ENCODE data around the gene SELENON. TPM values are rescaled to one million over a fixed set of nuclear protein-coding genes. Genes with fewer than 3 reads are reported as not detected.

Gene SELENON
- total and polyA plus RNA-seq, 10 of the 15 experiments (the other 5 are each of a cell fraction or from before 2014, with no cell fraction given) = 0.07 to 5.1 (median 0.80) TPM

DNA sequence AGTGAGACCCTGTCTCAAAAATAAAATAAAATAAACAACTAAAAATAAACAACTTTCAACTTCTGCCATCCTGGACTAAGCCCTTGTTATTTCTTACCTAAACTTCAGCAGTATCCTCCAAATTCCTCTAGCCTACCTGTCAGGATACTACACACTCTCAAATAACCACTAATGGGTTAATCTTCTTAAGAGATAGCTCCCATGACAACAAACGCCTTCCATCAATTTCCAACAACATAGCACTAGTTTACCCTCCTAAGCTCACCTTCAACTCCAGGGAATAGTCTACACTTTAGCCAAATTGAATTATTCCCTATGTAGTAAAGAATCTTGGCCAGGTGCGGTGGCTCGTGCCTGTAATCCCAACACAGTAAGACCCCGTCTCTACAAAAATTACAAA lies 47.9 kb downstream of the SELENON start:
- ChIA-PET CTCF (interaction anchor here (1.7 kb wide), 1 partner anchor 47 kb away, joined by 6 read pairs; no protein-coding TSS in a partner anchor), RAD21 (ENCODE audit: unreplicated experiment) (no interaction called here), SMC1A (ENCODE audit: uncharacterized antibody, unreplicated experiment) (no interaction called here), POLR2A (interaction anchor here (0.6 to 1.1 kb wide), 4 partner anchors 19 to 399 kb away, joined by 3 to 5 read pairs (median 4); partner anchors contain the start of gene CEP85)
- Histone ChIP-seq H3K79me2 (ENCODE audit: control insufficient read depth, insufficient read depth, low read length) (peaks cover 2% of the 10 kb centered on the region), H3K9me3 (replicated peaks; ENCODE audit: control insufficient read depth, insufficient read depth, low read length) (no peaks in the 10 kb centered on the region), H3K4me1 (ENCODE audit: control insufficient read depth, insufficient read depth, low read length) (peaks cover 8% of the 10 kb centered on the region; the same call in 1 of the 2 replicates), H3K4me3 (no peak overlapping the region), H3K36me3 (ENCODE audit: control insufficient read depth in 2 of 2, insufficient read depth in 2 of 2, low read length in 1 of 2) (no peaks in the 10 kb centered on the region), H3K27ac (ENCODE audit: control insufficient read depth, insufficient read depth) (no peak overlapping the region), H3K27me3 (replicated peaks in 1 of 2; ENCODE audit: control insufficient read depth in 2 of 2, insufficient read depth in 2 of 2, low read length in 1 of 2) (no peaks in the 10 kb centered on the region), H3K9ac (ENCODE audit: control insufficient read depth, insufficient read depth, low read length) (no peak overlapping the region), H3K4me2 (ENCODE audit: control insufficient read depth, insufficient read depth) (no peak overlapping the region), H2AFZ (ENCODE audit: control insufficient read depth, low read depth, low read length) (no peak overlapping the region), H4K20me1 (ENCODE audit: control insufficient read depth, insufficient read depth) (no peaks in the 10 kb centered on the region)
- in situ Hi-C loops (cut with MboI) = no loop called here
- no TSS peak for BruUV-seq (replicated peaks)
- ATAC-seq (no peak), DNase-seq (ENCODE audit: low read depth, low spot score) (no peak), FAIRE-seq (no peak)
- TF ChIP-seq PAX8 (IDR thresholded peaks at IDR 0.05) (no peak), RAD21 (IDR thresholded peaks at IDR 0.05; ENCODE audit: insufficient read depth, low read depth, low read length) (no peak), NFYB (IDR thresholded peaks at IDR 0.05; ENCODE audit: insufficient read depth, low read depth, low read length) (no peak), KAT2A (conservative IDR thresholded peaks at IDR 0.05; ENCODE audit: control insufficient read depth, low read depth, low read length) (no peak), CHD4 (IDR thresholded peaks at IDR 0.05) (no peak)
- 72% methylated on average over 4 of the region's 4 CpGs for WGBS (ENCODE audit: insufficient coverage, insufficient replicate concordance, low lambda C conversion rate, missing lambda C conversion rate)
- intact Hi-C loops (cut with micrococcal nuclease; ENCODE audit: unreplicated experiment) = no loop called here

GRCh38 chr1:25848531-25848930 lies 48.5 kb downstream of the SELENON start:
- 94% methylated on average over 1 of the region's 1 CpG for WGBS (ENCODE audit: insufficient coverage, insufficient replicate concordance, low lambda C conversion rate, missing lambda C conversion rate)
- ChIA-PET CTCF (interaction anchor here (1.7 kb wide), 1 partner anchor 47 kb away, joined by 6 read pairs; no protein-coding TSS in a partner anchor), POLR2A (interaction anchor here (0.6 to 1.1 kb wide), 3 partner anchors 20 to 1474 kb away, joined by 3 to 5 read pairs (median 4); no protein-coding TSS in a partner anchor), RAD21 (ENCODE audit: unreplicated experiment) (no interaction called here), SMC1A (ENCODE audit: uncharacterized antibody, unreplicated experiment) (interaction anchor here (0.9 kb wide), 1 partner anchor 28 kb away, joined by 4 read pairs; no protein-coding TSS in a partner anchor)
- no peak overlapping the region for H3K4me3 ChIP-seq
- no TSS peak for BruUV-seq (replicated peaks)
- H3K9me3 ChIP-seq (replicated peaks; ENCODE audit: control insufficient read depth, insufficient read depth, low read length) = no peaks in the 10 kb centered on the region
- no peak overlapping the region for H2AFZ ChIP-seq (ENCODE audit: control insufficient read depth, low read depth, low read length)
- no peaks in the 10 kb centered on the region for H4K20me1 ChIP-seq (ENCODE audit: control insufficient read depth, insufficient read depth)
- H3K9ac ChIP-seq (ENCODE audit: control insufficient read depth, insufficient read depth, low read length) = no peak overlapping the region
- no peak overlapping the region for H3K4me2 ChIP-seq (ENCODE audit: control insufficient read depth, insufficient read depth)
- ATAC-seq = no peak
- no peak overlapping the region for H3K27ac ChIP-seq (ENCODE audit: control insufficient read depth, insufficient read depth)
- intact Hi-C loops (cut with micrococcal nuclease; ENCODE audit: unreplicated experiment) = no loop called here
- no peaks in the 10 kb centered on the region for H3K36me3 ChIP-seq (ENCODE audit: control insufficient read depth in 2 of 2, insufficient read depth in 2 of 2, low read length in 1 of 2)
- peaks cover under 1% of the 10 kb centered on the region for H3K79me2 ChIP-seq (ENCODE audit: control insufficient read depth, insufficient read depth, low read length)
- no peak for FAIRE-seq
- H3K27me3 ChIP-seq (replicated peaks in 1 of 2; ENCODE audit: control insufficient read depth in 2 of 2, insufficient read depth in 2 of 2, low read length in 1 of 2) = no peaks in the 10 kb centered on the region
- DNase-seq (ENCODE audit: low read depth, low spot score) = no peak
- in situ Hi-C loops (cut with MboI) = no loop called here
- peaks cover 8% of the 10 kb centered on the region; the same call in 1 of the 2 replicates for H3K4me1 ChIP-seq (ENCODE audit: control insufficient read depth, insufficient read depth, low read length)
- TF ChIP-seq EGR1 (IDR thresholded peaks at IDR 0.05; ENCODE audit: borderline replicate concordance in 1 of 2, low read depth in 2 of 2, low read length in 2 of 2) = no peak
- TF ChIP-seq, protein P1, sequence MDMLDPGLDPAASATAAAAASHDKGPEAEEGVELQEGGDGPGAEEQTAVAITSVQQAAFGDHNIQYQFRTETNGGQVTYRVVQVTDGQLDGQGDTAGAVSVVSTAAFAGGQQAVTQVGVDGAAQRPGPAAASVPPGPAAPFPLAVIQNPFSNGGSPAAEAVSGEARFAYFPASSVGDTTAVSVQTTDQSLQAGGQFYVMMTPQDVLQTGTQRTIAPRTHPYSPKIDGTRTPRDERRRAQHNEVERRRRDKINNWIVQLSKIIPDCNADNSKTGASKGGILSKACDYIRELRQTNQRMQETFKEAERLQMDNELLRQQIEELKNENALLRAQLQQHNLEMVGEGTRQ (IDR thresholded peaks at IDR 0.05; ENCODE audit: borderline replicate concordance, low read depth, low read length) = no peak
- TF ChIP-seq TCF3 (IDR thresholded peaks at IDR 0.05; ENCODE audit: borderline replicate concordance, insufficient read depth, low read depth, low read length) = no peak
- TF ChIP-seq HDAC2 (IDR thresholded peaks at IDR 0.05) = no peak
- no peak for TF ChIP-seq NRF1 (conservative IDR thresholded peaks at IDR 0.05; ENCODE audit: low read depth, low read length)
- TF ChIP-seq, protein P2, sequence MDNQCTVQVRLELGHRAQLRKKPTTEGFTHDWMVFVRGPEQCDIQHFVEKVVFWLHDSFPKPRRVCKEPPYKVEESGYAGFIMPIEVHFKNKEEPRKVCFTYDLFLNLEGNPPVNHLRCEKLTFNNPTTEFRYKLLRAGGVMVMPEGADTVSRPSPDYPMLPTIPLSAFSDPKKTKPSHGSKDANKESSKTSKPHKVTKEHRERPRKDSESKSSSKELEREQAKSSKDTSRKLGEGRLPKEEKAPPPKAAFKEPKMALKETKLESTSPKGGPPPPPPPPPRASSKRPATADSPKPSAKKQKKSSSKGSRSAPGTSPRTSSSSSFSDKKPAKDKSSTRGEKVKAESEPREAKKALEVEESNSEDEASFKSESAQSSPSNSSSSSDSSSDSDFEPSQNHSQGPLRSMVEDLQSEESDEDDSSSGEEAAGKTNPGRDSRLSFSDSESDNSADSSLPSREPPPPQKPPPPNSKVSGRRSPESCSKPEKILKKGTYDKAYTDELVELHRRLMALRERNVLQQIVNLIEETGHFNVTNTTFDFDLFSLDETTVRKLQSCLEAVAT (IDR thresholded peaks at IDR 0.05) = no peak
- TF ChIP-seq IRF4 (IDR thresholded peaks at IDR 0.05; ENCODE audit: low read depth, low read length) = no peak
- no peak for TF ChIP-seq PAX8 (IDR thresholded peaks at IDR 0.05)
- TF ChIP-seq, protein P3, sequence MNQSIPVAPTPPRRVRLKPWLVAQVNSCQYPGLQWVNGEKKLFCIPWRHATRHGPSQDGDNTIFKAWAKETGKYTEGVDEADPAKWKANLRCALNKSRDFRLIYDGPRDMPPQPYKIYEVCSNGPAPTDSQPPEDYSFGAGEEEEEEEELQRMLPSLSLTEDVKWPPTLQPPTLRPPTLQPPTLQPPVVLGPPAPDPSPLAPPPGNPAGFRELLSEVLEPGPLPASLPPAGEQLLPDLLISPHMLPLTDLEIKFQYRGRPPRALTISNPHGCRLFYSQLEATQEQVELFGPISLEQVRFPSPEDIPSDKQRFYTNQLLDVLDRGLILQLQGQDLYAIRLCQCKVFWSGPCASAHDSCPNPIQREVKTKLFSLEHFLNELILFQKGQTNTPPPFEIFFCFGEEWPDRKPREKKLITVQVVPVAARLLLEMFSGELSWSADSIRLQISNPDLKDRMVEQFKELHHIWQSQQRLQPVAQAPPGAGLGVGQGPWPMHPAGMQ (IDR thresholded peaks at IDR 0.05; ENCODE audit: borderline replicate concordance) = no peak

Measured in GM12878 (cell line).